ENCODE results near the gene RASA3. TPM values are rescaled to one million over a fixed set of nuclear protein-coding genes. Genes with fewer than 3 reads are reported as not detected.
"Not testable (repeated sequence)": the region's sequence is repeated elsewhere in the genome, so short reads cannot be mapped to it uniquely, and the experiment has no call there.

The RASA3 gene
- polyA plus RNA-seq, 1 donor, result 23.6 TPM

DNA sequence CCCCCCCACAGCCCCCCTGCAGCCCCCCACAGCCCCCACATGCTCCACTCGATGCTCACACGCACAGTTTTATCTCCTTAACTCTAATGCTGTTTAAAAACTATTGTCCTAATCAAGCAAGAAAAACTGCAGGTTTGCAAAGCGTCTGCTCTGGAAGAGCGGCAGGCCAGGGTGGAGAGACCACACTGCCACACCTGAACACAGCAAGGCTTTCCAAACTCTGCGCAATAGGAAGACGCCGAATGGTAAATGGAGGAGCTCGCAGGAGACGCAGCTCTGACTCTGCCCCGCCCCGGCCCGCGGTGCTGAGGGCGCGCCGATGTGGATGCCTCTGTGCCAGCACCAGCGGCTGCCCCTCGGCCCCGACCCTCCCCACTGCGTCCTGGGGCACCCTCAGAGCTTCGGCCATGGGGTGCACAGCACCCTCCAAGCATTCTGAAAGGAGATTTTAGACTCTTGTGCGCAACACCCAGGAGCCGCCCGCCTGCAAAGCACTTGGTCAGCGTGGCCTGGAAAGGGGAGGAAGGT is 32.4 kb downstream of the RASA3 start:
- no peak for DNase-seq

DNA sequence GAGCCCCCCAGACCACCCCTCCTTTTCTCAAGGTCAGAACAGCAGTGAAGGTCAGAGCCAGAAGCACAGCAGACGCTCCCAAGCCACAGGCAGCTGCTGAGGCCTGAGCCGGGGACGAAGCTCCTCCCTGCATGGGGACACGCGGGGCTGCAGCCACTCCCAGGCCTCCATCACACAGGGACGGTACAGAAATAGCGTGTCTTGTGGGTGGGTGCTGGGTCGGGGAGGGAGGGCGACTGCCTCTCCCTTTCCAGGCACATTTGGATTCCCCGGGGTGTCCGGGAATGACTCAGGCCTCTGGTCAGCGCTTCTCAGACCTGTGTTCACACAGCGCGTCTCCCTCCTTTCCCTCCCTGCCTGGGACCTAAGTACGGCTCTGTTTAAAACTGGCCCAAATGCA is 33.2 kb downstream of the RASA3 start:
- DNase-seq, result peak; percentile 77

DNA sequence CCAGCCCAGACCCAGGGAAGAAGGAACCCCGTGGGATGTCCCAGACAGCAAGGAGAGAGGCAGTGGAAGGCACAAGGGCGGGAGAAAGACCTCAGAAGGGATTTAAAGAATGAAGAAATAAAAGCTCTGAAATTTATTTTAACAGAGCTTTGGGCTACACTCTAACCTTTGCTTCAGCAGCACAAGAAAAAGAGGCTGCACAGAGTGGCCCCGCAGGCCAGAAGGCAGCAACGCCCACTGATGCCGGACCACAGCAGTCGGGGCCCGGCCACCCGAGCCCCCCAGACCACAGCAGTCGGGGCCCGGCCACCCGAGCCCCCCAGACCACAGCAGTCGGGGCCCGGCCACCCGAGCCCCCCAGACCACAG is 33.8 kb downstream of the RASA3 start:
- not testable (repeated sequence) for DNase-seq

- no peak for DNase-seq
Measured at GRCh38 chr13:114097893-114098688, 34.3 kb downstream of the RASA3 start.

GRCh38 chr13:114097212-114097892 is 35.1 kb downstream of the RASA3 start:
- no peak for DNase-seq

DNA sequence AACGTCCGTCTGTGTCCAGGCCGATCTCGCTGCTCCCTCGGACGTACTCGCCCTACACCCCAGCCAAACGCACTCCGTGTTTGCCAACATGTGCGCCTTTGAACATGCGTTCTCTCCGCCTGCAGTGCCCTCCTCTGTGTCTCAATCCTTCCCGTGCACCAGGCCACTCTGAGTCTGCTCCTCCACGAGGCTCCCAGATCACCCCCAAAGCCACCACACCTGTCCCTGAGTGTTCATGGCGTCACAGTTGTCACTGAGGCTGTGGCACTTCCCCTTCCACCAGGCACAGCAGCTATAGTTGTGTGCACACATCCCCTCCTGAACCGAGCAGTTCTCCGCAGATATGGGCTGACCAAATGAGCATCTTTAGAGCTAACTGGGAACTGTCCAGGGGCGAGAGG is 35.6 kb downstream of the RASA3 start:
- no peak for DNase-seq

GRCh38 chr13:114096031-114096485 is 36.4 kb downstream of the RASA3 start:
- no peak for DNase-seq

GRCh38 chr13:114095486-114095885 is 36.9 kb downstream of the RASA3 start:
- no peak for DNase-seq

DNA sequence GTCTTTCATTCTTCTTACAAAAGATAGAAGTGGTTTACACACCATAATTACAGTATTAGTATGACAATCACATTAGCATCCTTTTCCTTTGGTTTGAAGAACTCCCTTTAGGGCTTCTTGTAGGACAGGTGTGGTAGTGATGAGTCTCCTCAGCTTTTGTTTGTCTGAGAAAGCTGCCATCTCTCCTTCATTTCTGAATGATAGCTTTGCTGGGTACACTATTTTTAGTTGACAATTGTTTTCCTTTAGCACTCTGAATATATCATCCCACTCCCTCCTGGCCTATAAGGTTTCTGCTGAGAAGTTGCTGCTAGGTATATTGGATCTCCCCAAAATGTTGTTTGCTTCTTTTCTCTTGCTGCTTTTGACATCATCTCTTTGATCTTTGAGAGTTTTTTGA is 39.3 kb downstream of the RASA3 start:
- DNase-seq, result no peak

DNA sequence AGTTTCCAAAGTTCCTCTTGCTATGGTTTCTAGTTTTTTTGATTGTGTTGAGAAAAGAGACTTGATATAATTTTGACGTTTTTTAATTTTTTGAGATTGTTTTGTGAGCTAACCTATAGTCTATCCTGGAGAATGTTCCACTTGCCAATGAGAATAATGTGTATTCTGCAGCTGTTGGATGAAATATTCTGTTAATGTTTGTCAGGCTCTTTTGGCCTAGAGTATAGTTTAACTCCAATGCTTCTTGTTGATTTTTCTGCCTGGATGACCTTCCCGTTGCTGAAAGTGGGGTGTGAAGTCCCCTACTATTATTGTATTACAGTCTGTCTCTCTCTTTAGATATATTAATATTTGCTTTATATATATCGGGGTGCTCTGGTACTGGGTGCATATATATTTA is 40.0 kb downstream of the RASA3 start:
- no peak for DNase-seq

DNA sequence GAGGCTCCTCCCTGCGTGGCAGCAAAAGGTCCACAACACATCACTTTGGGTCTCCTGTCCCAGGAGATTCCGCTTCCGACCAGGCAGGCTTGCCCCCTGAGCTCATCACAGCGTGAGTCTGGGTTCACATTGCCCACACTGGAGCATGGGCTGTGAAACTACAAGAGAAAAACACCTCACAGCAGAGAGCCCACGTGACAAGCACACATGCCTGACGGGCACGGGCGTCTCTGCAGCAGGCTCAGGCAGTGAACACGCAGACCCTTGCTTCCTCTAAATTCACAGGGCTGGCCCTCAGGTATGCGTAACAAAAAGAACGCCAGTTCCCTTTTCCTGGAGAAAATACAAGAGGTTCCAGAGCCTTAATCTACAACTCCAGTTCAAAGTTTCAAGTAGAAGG is 41.9 kb downstream of the RASA3 start:
- DNase-seq, result no peak

DNA sequence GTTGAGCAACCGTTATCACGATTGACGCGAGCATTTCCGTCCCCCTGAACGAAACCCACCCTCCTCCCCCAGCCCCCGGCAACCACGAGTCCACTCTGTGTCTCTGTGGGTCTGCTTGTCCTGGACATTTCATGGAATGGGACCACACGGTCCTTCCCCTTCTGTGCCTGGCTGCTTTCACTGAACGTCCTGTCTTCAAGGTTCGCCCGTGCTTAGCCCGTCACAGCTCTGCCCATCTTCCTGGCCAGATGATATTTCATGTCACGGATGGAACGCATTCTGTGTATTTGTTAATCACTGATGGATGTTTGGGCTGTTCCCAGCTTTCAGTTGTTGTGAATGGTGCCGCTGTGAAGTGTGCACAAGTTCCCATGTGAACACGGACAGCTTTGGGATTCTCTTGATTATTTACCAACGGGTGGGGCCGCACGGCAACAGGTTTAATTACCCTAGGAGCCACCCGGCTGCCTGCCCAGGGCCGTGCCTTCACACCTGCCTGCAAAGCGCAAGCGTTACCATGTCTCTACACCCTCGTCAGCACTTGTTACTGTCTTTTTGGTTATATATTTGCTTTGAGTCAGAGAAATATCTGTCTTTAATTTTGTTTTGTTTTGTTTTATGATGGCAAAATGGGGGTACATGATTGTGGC is 42.5 kb downstream of the RASA3 start:
- no peak for DNase-seq

- no peak for DNase-seq
Measured at GRCh38 chr13:114089341-114089740, 43.1 kb downstream of the RASA3 start.

DNA sequence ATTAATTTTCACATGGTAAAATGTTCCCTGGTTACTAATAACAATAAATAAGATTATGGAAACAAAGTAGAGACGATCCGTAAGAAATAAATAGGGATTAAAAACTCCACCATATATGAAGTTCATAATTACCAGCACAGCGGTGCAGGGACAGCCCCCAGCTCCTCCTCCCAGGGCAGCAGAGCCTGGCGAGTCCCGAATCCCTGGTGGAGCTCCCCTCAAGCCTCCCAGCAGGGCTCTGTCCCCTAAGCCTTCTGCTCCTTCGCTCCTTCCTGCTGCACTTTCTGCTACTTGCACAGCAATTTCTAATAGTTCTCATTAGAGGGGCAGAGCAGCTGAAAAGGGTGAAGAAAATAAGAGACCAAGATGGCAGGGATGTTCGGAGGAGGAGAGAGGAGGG is 43.6 kb downstream of the RASA3 start:
- no peak for DNase-seq

GRCh38 chr13:114088234-114088633 is 44.2 kb downstream of the RASA3 start:
- DNase-seq, result no peak

- no peak for DNase-seq
Measured at GRCh38 chr13:114087430-114087829, 45.0 kb downstream of the RASA3 start.

GRCh38 chr13:114082849-114083645 is 49.4 kb downstream of the RASA3 start:
- DNase-seq, result no peak

GRCh38 chr13:114081761-114082681 is 50.4 kb downstream of the RASA3 start:
- no peak for DNase-seq

DNA sequence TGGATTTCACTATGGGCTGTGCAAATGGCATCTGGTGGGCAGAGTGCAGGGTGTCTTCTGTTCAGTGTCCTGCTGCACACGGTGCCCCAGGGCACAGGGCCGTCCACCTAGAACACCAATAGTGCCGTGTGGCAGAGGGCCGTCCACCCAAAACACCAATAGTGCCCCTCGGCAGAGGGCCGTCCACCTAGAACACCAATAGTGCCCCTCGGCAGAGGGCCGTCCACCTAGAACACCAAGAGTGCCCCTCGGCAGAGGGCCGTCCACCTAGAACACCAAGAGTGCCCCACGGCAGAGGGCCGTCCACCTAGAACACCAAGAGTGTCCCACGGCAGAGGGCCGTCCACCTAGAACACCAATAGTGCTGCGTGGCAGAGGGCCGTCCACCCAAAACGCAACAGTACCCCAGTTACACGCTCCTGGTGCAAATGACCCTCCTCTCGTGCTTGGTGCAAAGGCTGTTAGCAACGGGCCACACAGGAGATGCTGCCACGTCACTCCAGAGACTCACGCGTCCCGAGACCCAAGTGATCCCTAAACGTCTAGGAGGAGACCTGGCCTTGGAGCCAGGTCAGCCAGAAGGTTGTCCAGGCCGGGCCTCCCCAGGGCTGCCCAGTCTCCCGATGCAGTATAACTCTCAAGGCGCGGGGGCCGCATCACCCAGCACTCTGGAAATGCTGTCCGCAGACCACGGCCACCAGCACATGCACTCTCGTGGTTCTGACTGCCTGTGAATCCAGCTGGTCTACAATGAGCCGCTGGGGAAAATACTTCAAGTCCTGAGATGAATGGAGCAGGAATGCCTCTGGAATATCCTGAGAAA is 51.5 kb downstream of the RASA3 start:
- DNase-seq, result no peak
